ENCODE data around the gene NRARP.
A peak's percentile ranks its signal among the peaks of the same experiment; 100 is the strongest.
"Not testable (repeated sequence)": the region's sequence is repeated elsewhere in the genome, so short reads cannot be mapped to it uniquely, and the experiment has no call there.

Gene NRARP

GRCh38 chr9:137262909-137263285, 39.2 kb downstream of the NRARP start:
- DNase-seq (ENCODE audit: extremely low spot score): no peak
- ChIA-PET CTCF (interaction anchor here (1.0 kb wide), 1 partner anchor 24 kb away, joined by 3 read pairs; no protein-coding TSS in a partner anchor), POLR2A (no interaction called here)
- no peak for TF ChIP-seq SUZ12 (IDR thresholded peaks at IDR 0.05)
- no peak for TF ChIP-seq ELF4 (IDR thresholded peaks at IDR 0.05)
- TF ChIP-seq SP1 (IDR thresholded peaks at IDR 0.05): no peak
- TF ChIP-seq, protein P1, sequence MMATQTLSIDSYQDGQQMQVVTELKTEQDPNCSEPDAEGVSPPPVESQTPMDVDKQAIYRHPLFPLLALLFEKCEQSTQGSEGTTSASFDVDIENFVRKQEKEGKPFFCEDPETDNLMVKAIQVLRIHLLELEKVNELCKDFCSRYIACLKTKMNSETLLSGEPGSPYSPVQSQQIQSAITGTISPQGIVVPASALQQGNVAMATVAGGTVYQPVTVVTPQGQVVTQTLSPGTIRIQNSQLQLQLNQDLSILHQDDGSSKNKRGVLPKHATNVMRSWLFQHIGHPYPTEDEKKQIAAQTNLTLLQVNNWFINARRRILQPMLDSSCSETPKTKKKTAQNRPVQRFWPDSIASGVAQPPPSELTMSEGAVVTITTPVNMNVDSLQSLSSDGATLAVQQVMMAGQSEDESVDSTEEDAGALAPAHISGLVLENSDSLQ (IDR thresholded peaks at IDR 0.05): no peak
- TF ChIP-seq ZNF384 (IDR thresholded peaks at IDR 0.05): no peak
- TF ChIP-seq FOXA1 (IDR thresholded peaks at IDR 0.05): no peak
- TF ChIP-seq FOXK2 (IDR thresholded peaks at IDR 0.05): no peak
- no peak for TF ChIP-seq HDGF (IDR thresholded peaks at IDR 0.05; ENCODE audit: borderline replicate concordance)
- TF ChIP-seq NFRKB (IDR thresholded peaks at IDR 0.05): no peak
- no peak for TF ChIP-seq FOXM1 (IDR thresholded peaks at IDR 0.05; ENCODE audit: borderline replicate concordance)

DNA sequence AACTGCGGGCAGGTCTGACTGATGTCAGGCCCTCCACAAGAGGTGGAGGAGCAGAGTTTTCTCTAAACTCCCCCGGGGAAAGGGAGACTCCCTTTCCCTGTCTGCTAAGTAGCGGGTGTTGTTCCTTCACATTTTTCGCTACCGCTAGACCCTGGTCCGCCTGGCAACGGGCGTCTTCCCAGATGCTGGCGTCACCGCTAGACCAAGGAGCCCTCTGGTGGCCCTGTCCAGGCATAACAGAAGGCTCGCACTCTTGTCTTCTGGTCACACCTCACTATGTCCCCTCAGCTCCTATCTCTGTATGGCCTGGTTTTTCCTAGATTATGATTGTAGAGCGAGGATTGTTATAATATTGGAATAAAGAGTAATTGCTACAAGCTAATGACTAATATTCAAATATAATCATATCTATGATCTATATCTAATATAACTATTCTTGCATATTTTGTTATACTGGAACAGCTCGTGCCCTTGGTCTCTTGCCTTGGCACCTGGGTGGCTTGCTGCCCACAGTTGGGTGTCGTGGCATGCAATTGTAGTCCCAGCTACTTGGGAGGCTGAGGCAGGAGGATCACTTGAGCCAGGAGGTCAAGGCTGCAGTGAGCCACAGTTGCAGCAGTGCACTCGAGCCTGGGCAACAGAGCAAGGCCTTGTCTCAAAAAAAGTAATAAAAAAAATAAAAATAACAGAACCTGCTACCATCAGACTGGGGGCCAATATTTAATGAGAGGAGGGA, 39.7 kb downstream of the NRARP start:
- not testable (repeated sequence) for DNase-seq (ENCODE audit: extremely low spot score)
- ChIA-PET CTCF (interaction anchor here (0.6 to 1.0 kb wide), 2 partner anchors 11 to 23 kb away, joined by 3 read pairs; partner anchors contain the start of gene STPG3), POLR2A (interaction anchor here (1.4 kb wide), 1 partner anchor 22 kb away, joined by 11 read pairs; the partner anchor contains the start of gene TUBB4B)

GRCh38 chr9:137256856-137257255, 45.2 kb downstream of the NRARP start:
- CTCF ChIA-PET: interaction anchor here (0.8 to 1.1 kb wide), 2 partner anchors 17 to 227 kb away, joined by 3 read pairs; no protein-coding TSS in a partner anchor
- POLR2A ChIA-PET: interaction anchor here (1.1 to 8.8 kb wide), 3 partner anchors 15 to 27 kb away, joined by 4 to 90 read pairs (median 4); partner anchors contain the start of gene TUBB4B
- TF ChIP-seq, protein P1 (IDR thresholded peaks at IDR 0.05): no peak
- no peak for TF ChIP-seq CTBP1 (IDR thresholded peaks at IDR 0.05; ENCODE audit: borderline replicate concordance)
- TF ChIP-seq NFRKB (IDR thresholded peaks at IDR 0.05): no peak
- TF ChIP-seq ELF4 (IDR thresholded peaks at IDR 0.05): no peak
- TF ChIP-seq TARDBP (IDR thresholded peaks at IDR 0.05): no peak
- TF ChIP-seq HDGF (IDR thresholded peaks at IDR 0.05; ENCODE audit: borderline replicate concordance): no peak
- no peak for TF ChIP-seq ZNF384 (IDR thresholded peaks at IDR 0.05)
- no peak for TF ChIP-seq LEF1 (IDR thresholded peaks at IDR 0.05; ENCODE audit: borderline replicate concordance)
- no peak for TF ChIP-seq FOXK2 (IDR thresholded peaks at IDR 0.05)
- TF ChIP-seq FOXA1 (IDR thresholded peaks at IDR 0.05): no peak
- no peak for TF ChIP-seq BHLHE40 (IDR thresholded peaks at IDR 0.05; ENCODE audit: borderline replicate concordance)
- no peak for TF ChIP-seq L3MBTL2 (conservative IDR thresholded peaks at IDR 0.05)
- no peak for TF ChIP-seq FOXM1 (IDR thresholded peaks at IDR 0.05; ENCODE audit: borderline replicate concordance)
- TF ChIP-seq SP1 (IDR thresholded peaks at IDR 0.05): no peak
- no peak for TF ChIP-seq SUZ12 (IDR thresholded peaks at IDR 0.05)
- no peak for TF ChIP-seq ARNT (IDR thresholded peaks at IDR 0.05)

GRCh38 chr9:137256362-137256761, 45.7 kb downstream of the NRARP start:
- ChIA-PET CTCF (interaction anchor here (0.8 to 1.1 kb wide), 2 partner anchors 16 to 227 kb away, joined by 3 read pairs; no protein-coding TSS in a partner anchor), POLR2A (interaction anchor here (0.7 to 8.8 kb wide), 5 partner anchors 14 to 167 kb away, joined by 3 to 90 read pairs (median 4); partner anchors contain the start of genes NOXA1 and TUBB4B)
- DNase-seq (ENCODE audit: extremely low spot score): no peak
- no peak for TF ChIP-seq TARDBP (IDR thresholded peaks at IDR 0.05)
- no peak for TF ChIP-seq ELF4 (IDR thresholded peaks at IDR 0.05)
- TF ChIP-seq HDGF (IDR thresholded peaks at IDR 0.05; ENCODE audit: borderline replicate concordance): no peak
- no peak for TF ChIP-seq CTBP1 (IDR thresholded peaks at IDR 0.05; ENCODE audit: borderline replicate concordance)
- no peak for TF ChIP-seq LEF1 (IDR thresholded peaks at IDR 0.05; ENCODE audit: borderline replicate concordance)
- no peak for TF ChIP-seq ARNT (IDR thresholded peaks at IDR 0.05)
- TF ChIP-seq, protein P1 (IDR thresholded peaks at IDR 0.05): no peak
- TF ChIP-seq SUZ12 (IDR thresholded peaks at IDR 0.05): no peak
- no peak for TF ChIP-seq FOXA1 (IDR thresholded peaks at IDR 0.05)
- no peak for TF ChIP-seq FOXM1 (IDR thresholded peaks at IDR 0.05; ENCODE audit: borderline replicate concordance)
- TF ChIP-seq BHLHE40 (IDR thresholded peaks at IDR 0.05; ENCODE audit: borderline replicate concordance): no peak
- no peak for TF ChIP-seq L3MBTL2 (conservative IDR thresholded peaks at IDR 0.05)
- no peak for TF ChIP-seq ZNF384 (IDR thresholded peaks at IDR 0.05)
- TF ChIP-seq FOXK2 (IDR thresholded peaks at IDR 0.05): no peak
- TF ChIP-seq SP1 (IDR thresholded peaks at IDR 0.05): no peak
- no peak for TF ChIP-seq NFRKB (IDR thresholded peaks at IDR 0.05)

More at GRCh38 chr9:137256856-137257255, 45.2 kb downstream of the NRARP start:
- DNase-seq (ENCODE audit: extremely low spot score): no peak

GRCh38 chr9:137255448-137256114, 46.5 kb downstream of the NRARP start:
- ChIA-PET CTCF (interaction anchor here (1.1 kb wide), 1 partner anchor 15 kb away, joined by 3 read pairs; no protein-coding TSS in a partner anchor), POLR2A (interaction anchor here (0.6 to 8.8 kb wide), 6 partner anchors 12 to 168 kb away, joined by 3 to 90 read pairs (median 4); partner anchors contain the start of genes NOXA1 and TUBB4B)
- no peak for TF ChIP-seq BHLHE40 (IDR thresholded peaks at IDR 0.05; ENCODE audit: borderline replicate concordance)
- no peak for TF ChIP-seq HDGF (IDR thresholded peaks at IDR 0.05; ENCODE audit: borderline replicate concordance)
- TF ChIP-seq SUZ12 (IDR thresholded peaks at IDR 0.05): no peak
- no peak for TF ChIP-seq FOXA1 (IDR thresholded peaks at IDR 0.05)
- no peak for TF ChIP-seq ARNT (IDR thresholded peaks at IDR 0.05)
- peak; percentile 77 for DNase-seq (ENCODE audit: extremely low spot score)
